ENCODE measurements around the gene GTF3A. TPM values are rescaled to one million over a fixed set of nuclear protein-coding genes. Genes with fewer than 3 reads are reported as not detected.

The GTF3A gene
- total RNA-seq (2022) (89.6 and 95.0 TPM in 2 replicates), Bru-seq, nascent RNA (percentile 82 among the genes with signal in this experiment), BruChase-seq, experiment 1, labeled RNA remaining after a 6-hour chase (percentile 85 among the genes with signal in this experiment), BruChase-seq, experiment 2, labeled RNA remaining after a 2-hour chase (percentile 75 among the genes with signal in this experiment)
- long read RNA-seq, transcript GTF3A-201 (9 exons, 1,383 nt) = major isoform, 165 of 194 reads
- long read RNA-seq, partial matches to known transcripts = 5 of 194 reads
- long read RNA-seq, other reads (novel, unspliced or antisense) = 17 of 194 reads

DNA sequence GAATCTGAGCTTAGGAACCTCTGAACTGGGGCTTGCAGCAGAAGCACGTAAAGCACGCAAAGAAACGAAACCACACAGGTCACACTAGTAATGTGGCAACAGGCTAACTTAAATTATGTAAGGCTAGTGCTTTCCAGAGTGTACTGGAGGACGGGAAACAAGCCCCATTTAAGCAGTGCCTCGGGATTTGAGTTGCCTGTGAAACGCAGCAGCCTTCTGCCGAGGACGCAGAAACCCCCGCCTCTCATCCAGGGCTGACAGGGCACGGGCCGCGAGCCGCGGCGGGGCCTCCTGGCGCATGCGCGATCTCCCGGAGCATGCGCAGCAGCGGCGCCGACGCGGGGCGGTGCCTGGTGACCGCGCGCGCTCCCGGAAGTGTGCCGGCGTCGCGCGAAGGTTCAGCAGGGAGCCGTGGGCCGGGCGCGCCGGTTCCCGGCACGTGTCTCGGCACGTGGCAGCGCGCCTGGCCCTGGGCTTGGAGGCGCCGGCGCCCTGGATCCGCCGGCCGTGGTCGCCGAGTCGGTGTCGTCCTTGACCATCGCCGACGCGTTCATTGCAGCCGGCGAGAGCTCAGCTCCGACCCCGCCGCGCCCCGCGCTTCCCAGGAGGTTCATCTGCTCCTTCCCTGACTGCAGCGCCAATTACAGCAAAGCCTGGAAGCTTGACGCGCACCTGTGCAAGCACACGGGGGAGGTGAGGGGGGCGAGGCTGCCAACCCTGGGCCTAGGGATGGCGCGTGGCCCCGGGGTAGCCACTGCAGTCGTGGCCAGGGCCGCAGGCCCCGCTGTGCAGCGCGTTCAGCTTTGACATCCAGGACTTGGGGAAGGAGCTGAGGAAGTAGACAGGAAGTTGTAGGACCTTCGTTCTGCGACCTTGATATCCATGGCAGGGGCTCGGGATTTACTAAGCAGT is at the start of gene GTF3A:
TSS of gene GTF3A (plus strand) at position 374 of the 912 bp plus-strand sequence.
- peaks cover 26% of the 10 kb centered on the region for H3K36me3 Mint-ChIP-seq (ENCODE audit: insufficient read depth, unreplicated experiment)
- CTCF ChIA-PET = interaction anchor here (0.6 kb wide), 1 partner anchor 586 kb away, joined by 3 read pairs; no protein-coding TSS in a partner anchor

DNA sequence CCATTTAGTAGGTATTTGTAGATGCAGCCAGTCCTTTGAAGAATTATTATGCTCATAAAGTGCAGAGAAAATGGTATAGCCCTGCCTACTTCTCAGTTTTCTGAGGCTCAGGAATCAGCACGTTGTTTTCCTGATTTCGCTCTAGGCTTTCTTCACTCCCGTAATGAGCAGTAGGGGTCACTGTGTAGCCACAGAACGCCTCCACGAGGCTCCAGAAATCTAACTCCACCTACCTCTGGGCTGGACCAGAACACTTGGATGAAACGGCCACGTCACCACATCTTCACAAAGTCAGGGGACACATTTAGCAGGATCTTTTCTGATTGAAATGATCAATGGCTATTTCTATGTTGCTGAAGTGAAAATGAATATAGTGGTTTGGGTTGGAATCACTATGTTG is 49.8 kb upstream of the GTF3A start:
- Mint-ChIP-seq H3K36me3 (ENCODE audit: insufficient read depth, unreplicated experiment) (no peaks in the 10 kb centered on the region), H3K9me3 (ENCODE audit: low read depth, unreplicated experiment) (no peaks in the 10 kb centered on the region), H3K27ac (ENCODE audit: unreplicated experiment) (no peak overlapping the region), H3K4me1 (ENCODE audit: low read depth, unreplicated experiment) (no peaks in the 10 kb centered on the region), H3K27me3 (ENCODE audit: unreplicated experiment) (peaks cover 26% of the 10 kb centered on the region), H3K4me3 (ENCODE audit: low read depth, unreplicated experiment) (no peak overlapping the region)
- peak; percentile 57 for DNase-seq
- TF ChIP-seq, protein P1, sequence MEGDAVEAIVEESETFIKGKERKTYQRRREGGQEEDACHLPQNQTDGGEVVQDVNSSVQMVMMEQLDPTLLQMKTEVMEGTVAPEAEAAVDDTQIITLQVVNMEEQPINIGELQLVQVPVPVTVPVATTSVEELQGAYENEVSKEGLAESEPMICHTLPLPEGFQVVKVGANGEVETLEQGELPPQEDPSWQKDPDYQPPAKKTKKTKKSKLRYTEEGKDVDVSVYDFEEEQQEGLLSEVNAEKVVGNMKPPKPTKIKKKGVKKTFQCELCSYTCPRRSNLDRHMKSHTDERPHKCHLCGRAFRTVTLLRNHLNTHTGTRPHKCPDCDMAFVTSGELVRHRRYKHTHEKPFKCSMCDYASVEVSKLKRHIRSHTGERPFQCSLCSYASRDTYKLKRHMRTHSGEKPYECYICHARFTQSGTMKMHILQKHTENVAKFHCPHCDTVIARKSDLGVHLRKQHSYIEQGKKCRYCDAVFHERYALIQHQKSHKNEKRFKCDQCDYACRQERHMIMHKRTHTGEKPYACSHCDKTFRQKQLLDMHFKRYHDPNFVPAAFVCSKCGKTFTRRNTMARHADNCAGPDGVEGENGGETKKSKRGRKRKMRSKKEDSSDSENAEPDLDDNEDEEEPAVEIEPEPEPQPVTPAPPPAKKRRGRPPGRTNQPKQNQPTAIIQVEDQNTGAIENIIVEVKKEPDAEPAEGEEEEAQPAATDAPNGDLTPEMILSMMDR (IDR thresholded peaks at IDR 0.05; ENCODE audit: unreplicated experiment) = peak; percentile 45
- intact Hi-C loops (cut with micrococcal nuclease; ENCODE audit: unreplicated experiment) = loop anchor here (1.0 to 2.0 kb wide), 2 partner anchors 452 to 610 kb away; no protein-coding TSS in a partner anchor
- BruUV-seq (replicated peaks) = no TSS peak
- CTCF ChIA-PET = interaction anchor here (1.8 kb wide), 1 partner anchor 452 kb away, joined by 7 read pairs; no protein-coding TSS in a partner anchor

More for the DNA sequence above, at the start of gene GTF3A:
- Mint-ChIP-seq H3K4me1 (ENCODE audit: low read depth, unreplicated experiment) (peaks cover 31% of the 10 kb centered on the region), H3K4me3 (ENCODE audit: low read depth, unreplicated experiment) (peak within 1 kb of the TSS; percentile 82), H3K9me3 (ENCODE audit: low read depth, unreplicated experiment) (no peaks in the 10 kb centered on the region), H3K27me3 (ENCODE audit: unreplicated experiment) (peaks cover 5% of the 10 kb centered on the region), H3K27ac (ENCODE audit: unreplicated experiment) (peak within 1 kb of the TSS; percentile 84)
- BruUV-seq (replicated peaks) = no TSS peak
- TF ChIP-seq, protein P1 (IDR thresholded peaks at IDR 0.05; ENCODE audit: unreplicated experiment) = no peak
- DNase-seq = peak; percentile 83
- intact Hi-C loops (cut with micrococcal nuclease; ENCODE audit: unreplicated experiment) = no loop called here

DNA sequence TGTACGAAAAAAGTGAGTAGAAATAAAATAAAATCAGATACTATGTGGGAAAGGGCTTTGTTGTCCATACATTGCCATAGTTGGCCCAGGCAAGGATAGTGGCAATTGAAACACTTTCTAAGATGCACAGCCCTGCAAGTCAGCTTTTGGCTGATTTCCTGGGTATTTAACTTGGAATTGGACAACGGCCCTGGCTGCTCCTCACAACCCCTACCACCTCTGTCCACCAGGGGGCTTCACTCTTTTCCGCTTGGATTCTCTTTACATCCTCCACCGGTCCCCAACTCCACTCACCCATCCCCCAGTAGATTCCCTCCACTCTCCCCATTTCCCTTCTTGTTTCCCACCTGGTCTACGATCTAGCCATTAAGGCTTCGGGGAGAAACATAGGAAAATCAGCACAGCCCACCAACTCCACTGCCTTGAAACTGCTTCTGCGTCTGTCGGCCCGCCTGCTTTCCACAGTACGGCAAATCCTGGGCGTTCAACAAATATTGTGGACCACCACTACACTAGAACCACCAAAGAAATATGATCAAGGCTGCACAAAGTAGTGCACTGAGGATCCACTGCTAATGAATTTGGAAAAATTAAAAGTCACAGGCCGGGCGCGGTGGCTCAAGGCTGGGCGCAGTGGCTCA is 48.6 kb upstream of the GTF3A start:
- peaks cover 26% of the 10 kb centered on the region for H3K27me3 Mint-ChIP-seq (ENCODE audit: unreplicated experiment)
- no peaks in the 10 kb centered on the region for H3K36me3 Mint-ChIP-seq (ENCODE audit: insufficient read depth, unreplicated experiment)
- no peaks in the 10 kb centered on the region for H3K4me1 Mint-ChIP-seq (ENCODE audit: low read depth, unreplicated experiment)
- BruUV-seq (replicated peaks) = no TSS peak
- H3K27ac Mint-ChIP-seq (ENCODE audit: unreplicated experiment) = no peak overlapping the region
- DNase-seq = peak; percentile 74
- CTCF ChIA-PET = interaction anchor here (0.6 to 1.8 kb wide), 4 partner anchors 16 to 451 kb away, joined by 3 to 7 read pairs (median 3); no protein-coding TSS in a partner anchor
- TF ChIP-seq, protein P1 (IDR thresholded peaks at IDR 0.05; ENCODE audit: unreplicated experiment) = peak; percentile 74
- no peak overlapping the region for H3K4me3 Mint-ChIP-seq (ENCODE audit: low read depth, unreplicated experiment)
- intact Hi-C loops (cut with micrococcal nuclease; ENCODE audit: unreplicated experiment) = loop anchor here (2.0 kb wide), 1 partner anchor 609 kb away; no protein-coding TSS in a partner anchor
- H3K9me3 Mint-ChIP-seq (ENCODE audit: low read depth, unreplicated experiment) = no peaks in the 10 kb centered on the region

DNA sequence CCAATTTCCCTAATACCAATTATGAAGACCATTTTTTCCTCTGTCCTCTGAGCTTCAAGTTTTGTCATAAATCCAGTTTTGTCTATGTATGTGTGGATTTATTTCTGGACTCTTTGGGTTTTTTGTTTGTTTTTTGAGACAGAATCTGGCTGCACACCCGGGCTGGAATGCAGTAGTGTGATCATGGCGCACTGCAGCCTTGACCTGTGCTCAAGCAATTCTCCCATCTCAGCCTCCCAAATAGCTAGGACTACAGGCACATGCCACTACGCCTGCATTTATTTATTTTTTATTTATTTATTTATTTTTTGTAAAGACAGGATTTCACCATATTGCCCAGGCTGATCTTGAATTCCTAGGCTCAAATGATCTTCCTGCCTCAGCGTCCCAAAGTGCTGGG is 45.3 kb upstream of the GTF3A start:
- H3K4me1 Mint-ChIP-seq (ENCODE audit: low read depth, unreplicated experiment) = no peaks in the 10 kb centered on the region

More for the DNA sequence above, 45.3 kb upstream of the GTF3A start:
- Mint-ChIP-seq H3K36me3 (ENCODE audit: insufficient read depth, unreplicated experiment) (no peaks in the 10 kb centered on the region), H3K9me3 (ENCODE audit: low read depth, unreplicated experiment) (no peaks in the 10 kb centered on the region), H3K27me3 (ENCODE audit: unreplicated experiment) (peaks cover 7% of the 10 kb centered on the region), H3K4me3 (ENCODE audit: low read depth, unreplicated experiment) (no peak overlapping the region), H3K27ac (ENCODE audit: unreplicated experiment) (no peak overlapping the region)
- TF ChIP-seq, protein P1 (IDR thresholded peaks at IDR 0.05; ENCODE audit: unreplicated experiment) = no peak
- CTCF ChIA-PET = no interaction called here
- intact Hi-C loops (cut with micrococcal nuclease; ENCODE audit: unreplicated experiment) = no loop called here
- no TSS peak for BruUV-seq (replicated peaks)
- DNase-seq = no peak

Measured in Calu3 (cell line).